MM.1S (cell line): ENCODE data around the gene PRKG1.

Experiments
- CTCF ChIP-seq: fragments of 300-600 bp; sonication (generic); IDR thresholded peaks from 2 replicates; pipeline ENCODE4 v1.5.1; 2016; ENCODE audit warnings: antibody characterized with exemption, low read length, mixed read lengths
- EZH2 ChIP-seq: fragments of 300-600 bp; sonication (generic); optimal IDR thresholded peaks from 2 replicates; pipeline ENCODE3; 2017; ENCODE audit warnings: low read depth, mild to moderate bottlenecking, antibody characterized with exemption, low read length, mixed read lengths

DNA sequence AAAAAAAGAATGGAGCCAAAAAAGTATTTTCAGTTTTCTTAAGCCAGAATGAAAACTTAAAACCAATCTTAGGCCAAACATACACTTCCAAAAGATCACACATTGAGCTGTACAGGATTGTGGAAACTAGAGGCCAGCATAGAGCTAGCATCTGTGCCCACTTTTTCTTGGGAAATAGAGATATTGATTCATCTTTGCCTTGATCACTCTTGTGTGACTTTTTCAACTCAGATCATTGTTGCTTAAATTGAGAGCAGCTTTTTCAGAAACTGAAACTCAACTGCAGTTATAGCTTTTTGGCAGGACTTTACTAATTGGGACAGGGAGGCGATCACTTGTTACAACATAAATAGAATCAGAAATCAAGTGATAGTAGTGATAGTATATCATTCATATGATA lies 132.2 kb downstream of the PRKG1 start:
- TF ChIP-seq EZH2: no peak
- TF ChIP-seq CTCF: no peak
